Subcutaneous adipose tissue (tissue), 4 donors: ENCODE results near the gene SPSB1. TPM values are rescaled to one million over a fixed set of nuclear protein-coding genes. Genes with fewer than 3 reads are reported as not detected.

Experiments used
- CTCF ChIP-seq: fragments of 450-650 bp; IDR thresholded peaks from one replicate; pipeline ENCODE4 v1.5.1; 2016; ENCODE audit warnings: low read depth, mild to moderate bottlenecking, control low read depth, antibody characterized with exemption, moderate library complexity
- total RNA-seq, 4 donors: library from RNA; depleted of rRNA; stranded (reverse); fragments of >200 nt; gene quantifications; one replicate each; pipeline ENCODE4 v1.1.0, GENCODE V29; 2016

Gene SPSB1
- total RNA-seq, 4 donors from 2014 or later = 39.8 to 87.8 (median 53.6) TPM

- no peak for TF ChIP-seq CTCF
Observed at GRCh38 chr1:9367806-9368205, 75.1 kb downstream of the SPSB1 start.

GRCh38 chr1:9368356-9368755 lies 75.7 kb downstream of the SPSB1 start:
- no peak for TF ChIP-seq CTCF

GRCh38 chr1:9369964-9370788 lies 77.5 kb downstream of the SPSB1 start:
- no peak for TF ChIP-seq CTCF

GRCh38 chr1:9371391-9371935 lies 78.8 kb downstream of the SPSB1 start:
- TF ChIP-seq CTCF = no peak

- TF ChIP-seq CTCF = no peak
Observed at GRCh38 chr1:9371951-9372350, 79.3 kb downstream of the SPSB1 start.

GRCh38 chr1:9373619-9374018 lies 80.9 kb downstream of the SPSB1 start:
- no peak for TF ChIP-seq CTCF

GRCh38 chr1:9374748-9375341 lies 82.2 kb downstream of the SPSB1 start:
- no peak for TF ChIP-seq CTCF
